ENCODE measurements around the gene LAMA1. TPM values are rescaled to one million over a fixed set of nuclear protein-coding genes. Genes with fewer than 3 reads are reported as not detected.

LAMA1 gene
- total and polyA plus RNA-seq, 2 of the 8 experiments (the other 6 are each of a cell fraction or from before 2014, with no cell fraction given), result 30.4 to 48.7 TPM

GRCh38 chr18:7004009-7004408 lies 113.6 kb downstream of the LAMA1 start:
- Histone ChIP-seq H4K5ac (ENCODE audit: insufficient read length, low read depth, low read length) (no peak overlapping the region), H3K27ac (ENCODE audit: low read depth, low read length) (no peak overlapping the region), H3K23ac (ENCODE audit: insufficient read length) (no peak overlapping the region), H3K79me2 (ENCODE audit: control insufficient read depth in 1 of 2, insufficient read depth in 2 of 2, low read length in 2 of 2) (no peaks in the 10 kb centered on the region), H3K23me2 (ENCODE audit: low read depth, low read length) (no peaks in the 10 kb centered on the region), H3K56ac (replicated peaks; ENCODE audit: insufficient read length, low read depth, low read length) (no peak overlapping the region), H3K14ac (ENCODE audit: insufficient read length) (no peak overlapping the region), H3K18ac (ENCODE audit: extremely low read depth, low read length) (no peak overlapping the region), H2AK5ac (ENCODE audit: low read depth, low read length) (no peak overlapping the region), H3K4me2 (ENCODE audit: insufficient read depth in 1 of 2, low read depth in 2 of 2, low read length in 2 of 2) (no peak overlapping the region), H2BK120ac (replicated peaks; ENCODE audit: low read depth, low read length) (no peak overlapping the region), H3K79me1 (ENCODE audit: low read depth, low read length) (no peaks in the 10 kb centered on the region), H3K9me3 (ENCODE audit: insufficient read depth in 2 of 2, low read depth in 1 of 2, low read length in 1 of 2) (no peaks in the 10 kb centered on the region), H3K27me3 (replicated peaks in 1 of 4; ENCODE audit: control insufficient read depth in 3 of 4, extremely low read depth in 1 of 4, insufficient read depth in 3 of 4, low read length in 3 of 4) (no peaks in the 10 kb centered on the region), H2BK15ac (ENCODE audit: low read length) (no peak overlapping the region), H2AFZ (ENCODE audit: low read length) (no peak overlapping the region), H4K20me1 (replicated peaks in 1 of 2; ENCODE audit: control insufficient read depth in 1 of 2, insufficient read depth in 2 of 2, low read length in 2 of 2) (no peaks in the 10 kb centered on the region), H3K9ac (replicated peaks in 1 of 4; ENCODE audit: extremely low read depth in 1 of 4, low read depth in 3 of 4, low read length in 3 of 4) (no peak overlapping the region), H4K8ac (ENCODE audit: extremely low read depth, insufficient read depth, low read length) (no peak overlapping the region), H2BK20ac (ENCODE audit: low read length) (no peak overlapping the region), H4K91ac (replicated peaks; ENCODE audit: insufficient read length, low read length) (no peak overlapping the region), H3K36me3 (ENCODE audit: control insufficient read depth in 2 of 4, insufficient read depth in 4 of 4, low read length in 3 of 4) (peaks cover 2 to 40% (median 17%) of the 10 kb centered on the region in 4 experiments; a peak in 7 of 8 replicates), H3K4me3 (ENCODE audit: extremely low read depth in 1 of 4, insufficient read depth in 2 of 4, low read depth in 3 of 4, low read length in 4 of 4) (no peak overlapping the region), H3K4me1 (replicated peaks in 1 of 4; ENCODE audit: control insufficient read depth in 3 of 4, insufficient read depth in 4 of 4, low read length in 3 of 4) (peaks cover 0 to 3% (median 0%) of the 10 kb centered on the region in 4 experiments; a peak in 4 of 7 replicates), H2BK5ac (ENCODE audit: low read depth, low read length) (no peak overlapping the region), H2BK12ac (ENCODE audit: low read depth, low read length) (no peak overlapping the region), H3K4ac (replicated peaks; ENCODE audit: insufficient read length, low read depth, low read length) (no peak overlapping the region)
- TF ChIP-seq SIN3A (conservative IDR thresholded peaks at IDR 0.05 in 1 of 2, IDR thresholded peaks at IDR 0.05 in 1 of 2; ENCODE audit: low read depth in 1 of 2, low read length in 2 of 2), result no peak
- TF ChIP-seq USF2 (IDR thresholded peaks at IDR 0.05; ENCODE audit: low read length), result no peak
- TF ChIP-seq SIRT6 (IDR thresholded peaks at IDR 0.05; ENCODE audit: low read length), result no peak
- DNase-seq (ENCODE audit: low read depth in 1 of 2, low spot score in 2 of 2) (no peak), FAIRE-seq (no peak)
- 86% methylated on average over 6 of the region's 6 CpGs; no CpG with 5 or more reads in 1 of the 2 experiments for WGBS, 2 experiments (ENCODE audit: extremely low coverage in 1 of 2, insufficient coverage in 1 of 2, insufficient read length in 1 of 2, insufficient replicate concordance in 2 of 2, low coverage in 1 of 2, low lambda C conversion rate in 2 of 2, missing lambda C conversion rate in 1 of 2)
- ChIA-PET POLR2A (ENCODE audit: partially characterized antibody) (interaction anchor here (0.6 kb wide), 1 partner anchor 19 kb away, joined by 3 read pairs; no protein-coding TSS in a partner anchor), CTCF (ENCODE audit: partially characterized antibody) (interaction anchor here (1.1 to 4.0 kb wide), 4 partner anchors 11 to 83 kb away, joined by 3 to 16 read pairs (median 4); no protein-coding TSS in a partner anchor)

Data from H1 (cell line).